Embryonic facial prominence (tissue), 1 donor: ENCODE measurements around the gene NPAS3.

Experiments
- DNase-seq: peaks from one replicate; pipeline ENCODE4 v3.0.0-alpha.2; 2016; ENCODE audit errors: extremely low spot score

Gene NPAS3

DNA sequence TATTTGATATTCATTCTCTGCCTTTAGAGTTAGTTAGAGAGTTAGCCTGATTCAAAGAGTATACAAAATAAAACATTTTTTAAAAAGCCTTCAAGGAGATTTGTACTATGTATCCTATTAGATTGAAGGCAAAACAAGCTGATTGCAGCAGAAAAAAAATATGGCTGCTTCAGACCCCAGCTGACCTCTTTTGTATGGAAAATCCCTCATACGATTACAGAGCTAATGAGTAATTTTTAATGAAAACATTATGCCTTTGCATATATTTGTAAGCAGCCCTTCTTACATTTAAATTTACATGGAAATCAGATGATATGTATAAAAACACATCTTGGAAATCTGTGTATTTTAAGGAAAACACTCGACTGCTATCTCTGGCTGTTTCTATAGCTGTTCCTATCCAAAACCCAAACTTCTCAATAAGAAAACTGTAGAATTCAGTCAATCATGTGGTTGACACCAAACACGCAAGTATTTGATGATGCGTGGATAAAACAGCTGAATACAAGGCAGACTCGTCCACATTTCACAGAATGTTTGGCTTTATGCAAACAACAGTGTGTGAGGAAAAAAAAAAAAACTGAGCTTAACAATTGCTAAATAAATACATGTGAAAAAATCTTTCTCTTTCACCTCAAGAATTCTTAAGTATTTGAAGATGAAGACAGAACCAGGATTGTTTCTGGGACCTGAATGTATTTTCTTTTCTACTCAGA, 736.9 kb downstream of the NPAS3 start:
- DNase-seq = no peak

DNA sequence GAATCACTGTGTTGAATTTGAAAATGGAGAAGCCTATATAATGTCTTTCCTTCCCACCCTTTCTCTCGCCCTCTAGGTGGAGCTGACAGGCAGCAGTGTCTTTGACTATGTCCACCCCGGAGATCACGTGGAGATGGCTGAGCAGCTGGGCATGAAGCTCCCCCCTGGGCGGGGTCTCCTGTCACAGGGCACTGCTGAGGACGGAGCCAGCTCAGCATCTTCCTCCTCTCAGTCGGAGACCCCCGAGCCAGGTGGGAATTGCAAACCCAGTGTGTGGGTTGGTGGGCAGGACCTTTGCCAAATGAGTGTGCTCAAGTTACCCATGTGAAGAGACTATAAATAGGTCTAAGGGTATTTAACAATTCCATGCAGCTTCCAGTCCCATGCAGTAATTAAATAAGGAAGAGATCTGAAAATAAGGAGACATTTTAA, 737.5 kb downstream of the NPAS3 start:
- DNase-seq = no peak

- DNase-seq = no peak
Measured at GRCh38 chr14:33676891-33677290, 738.2 kb downstream of the NPAS3 start.

DNA sequence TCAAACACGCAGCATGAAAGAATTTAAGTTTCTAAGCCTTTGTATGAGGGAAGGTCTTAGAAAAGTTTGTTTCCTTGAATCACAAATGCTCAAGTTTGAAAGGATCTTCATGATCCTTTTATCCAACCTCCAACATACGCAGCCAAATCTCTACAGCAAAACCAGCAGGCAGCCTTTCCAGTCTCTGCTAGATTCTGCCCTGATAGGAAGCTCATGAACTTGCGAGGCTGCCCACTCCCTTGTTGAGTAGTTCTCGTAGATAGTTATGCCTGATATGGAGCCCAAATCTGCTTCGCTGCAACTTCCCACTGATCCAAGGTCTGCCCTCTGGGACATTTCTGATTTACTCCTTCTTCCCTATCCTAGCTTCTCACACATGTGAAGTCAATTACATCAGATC, 739.3 kb downstream of the NPAS3 start:
- DNase-seq = no peak

DNA sequence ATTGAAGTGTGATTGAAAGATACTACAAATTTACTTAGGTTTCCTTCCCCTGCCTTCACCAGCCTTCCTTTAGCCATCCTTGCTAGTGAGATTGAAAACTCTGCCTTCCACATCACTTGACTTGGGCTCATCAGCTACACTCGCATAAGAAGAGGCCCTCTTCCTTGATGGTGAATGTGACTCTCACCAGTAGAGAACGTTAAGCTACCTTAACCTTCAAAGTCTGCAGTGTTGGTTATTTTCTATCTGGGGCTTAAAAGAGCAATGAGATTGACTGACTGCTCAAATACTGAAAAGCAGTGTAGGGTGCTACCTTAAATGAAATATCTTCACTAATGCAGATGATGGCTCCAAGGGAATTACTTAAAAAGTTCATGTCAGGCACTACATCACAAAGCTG, 740.3 kb downstream of the NPAS3 start:
- no peak for DNase-seq

GRCh38 chr14:33679461-33680225, 741.0 kb downstream of the NPAS3 start:
- no peak for DNase-seq

DNA sequence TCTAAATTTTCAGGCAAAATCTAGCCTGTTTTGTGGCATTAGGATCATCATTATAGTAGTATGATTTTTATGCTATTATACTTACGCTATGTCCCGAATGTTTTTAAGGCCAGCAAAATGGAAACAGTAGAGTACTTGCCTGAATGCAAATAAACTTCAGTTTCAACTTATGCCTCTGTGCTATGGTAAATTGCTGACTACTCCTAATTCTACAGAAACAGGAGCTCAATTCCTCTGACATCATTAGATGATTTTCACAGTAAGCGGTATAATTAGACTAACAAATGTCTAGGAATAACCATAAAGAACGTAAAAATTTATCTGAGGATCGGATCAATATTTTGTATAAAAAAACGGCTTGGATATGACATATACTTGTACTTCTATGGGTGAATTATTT, 742.2 kb downstream of the NPAS3 start:
- no peak for DNase-seq

GRCh38 chr14:33682760-33683159, 744.1 kb downstream of the NPAS3 start:
- DNase-seq = no peak

DNA sequence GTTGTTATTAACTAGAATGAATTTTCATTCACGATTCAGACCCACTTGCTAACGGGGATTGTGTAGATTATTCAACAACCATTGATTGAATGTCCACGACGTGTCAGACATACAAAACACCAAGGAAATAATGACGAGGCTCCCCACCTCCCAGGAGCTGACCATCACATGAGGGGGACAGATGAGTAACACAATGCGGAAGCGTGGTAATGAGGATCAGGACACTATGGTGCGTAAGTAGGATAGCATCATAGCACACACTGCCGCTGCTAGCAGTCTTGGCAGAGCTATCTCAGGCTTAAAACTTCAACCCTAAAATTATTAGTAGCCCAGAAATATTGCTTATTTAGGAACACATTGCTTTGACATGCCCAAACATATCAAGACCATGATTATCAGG, 746.3 kb downstream of the NPAS3 start:
- DNase-seq = no peak

DNA sequence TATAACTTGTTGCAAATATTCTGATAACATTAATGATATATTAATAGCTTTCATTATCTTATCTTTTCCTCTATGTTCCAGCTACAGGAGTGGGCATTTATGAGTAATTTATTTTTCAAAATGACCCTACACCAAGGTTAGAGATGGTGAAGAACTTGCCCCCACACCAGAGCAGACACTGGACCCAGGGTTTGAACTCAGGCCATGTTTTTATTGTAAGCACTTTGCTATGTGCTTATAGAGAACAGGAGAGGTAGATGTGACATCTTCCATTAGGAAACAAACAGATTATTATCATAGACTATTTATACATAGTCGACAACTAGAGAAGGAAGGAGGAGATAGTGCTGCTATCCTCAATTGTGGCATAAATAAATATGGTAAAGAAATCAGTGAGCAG, 747.0 kb downstream of the NPAS3 start:
- no peak for DNase-seq

DNA sequence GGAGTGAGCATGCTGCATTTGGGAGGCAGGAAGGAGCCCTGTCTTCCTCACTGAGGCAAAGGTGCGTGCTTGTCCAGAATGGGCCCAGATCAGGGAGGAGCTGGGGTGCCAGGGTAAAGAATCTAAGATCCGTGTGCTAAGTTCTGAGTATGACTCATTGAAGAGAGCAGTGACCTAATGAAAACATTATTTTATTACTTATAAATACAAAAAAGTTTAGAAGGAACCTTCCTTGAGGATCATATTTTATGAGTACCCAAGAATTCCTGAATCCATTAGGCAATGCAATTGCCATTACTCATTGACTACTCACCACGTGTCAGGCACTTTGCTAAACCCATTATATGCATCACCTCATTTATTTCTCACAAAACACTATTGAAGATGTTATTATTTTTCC, 747.5 kb downstream of the NPAS3 start:
- DNase-seq = no peak

- no peak for DNase-seq
Measured at GRCh38 chr14:33686856-33687255, 748.2 kb downstream of the NPAS3 start.

- no peak for DNase-seq
Measured at GRCh38 chr14:33689680-33690079, 751.0 kb downstream of the NPAS3 start.

GRCh38 chr14:33691907-33692306, 753.2 kb downstream of the NPAS3 start:
- no peak for DNase-seq

- DNase-seq = no peak
Measured at GRCh38 chr14:33692762-33693161, 754.1 kb downstream of the NPAS3 start.

DNA sequence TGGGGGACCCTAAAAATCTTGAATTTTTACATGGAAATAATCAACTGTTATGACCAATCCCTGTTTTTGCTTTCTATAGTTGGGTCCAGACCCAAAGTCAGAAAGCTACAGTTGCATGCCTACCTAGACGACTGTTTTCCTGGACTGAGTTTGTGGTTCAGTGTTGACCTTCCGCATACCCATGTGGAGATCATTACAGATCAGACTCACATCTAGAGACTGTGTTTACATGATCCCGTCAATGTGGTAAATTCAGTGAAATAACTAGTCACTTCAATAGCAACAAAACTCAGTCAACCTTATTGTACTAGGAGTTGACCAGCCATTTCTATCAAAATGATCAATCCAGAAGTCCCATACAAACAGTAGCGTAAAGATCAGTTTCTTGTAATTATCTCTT, 754.6 kb downstream of the NPAS3 start:
- DNase-seq = no peak

DNA sequence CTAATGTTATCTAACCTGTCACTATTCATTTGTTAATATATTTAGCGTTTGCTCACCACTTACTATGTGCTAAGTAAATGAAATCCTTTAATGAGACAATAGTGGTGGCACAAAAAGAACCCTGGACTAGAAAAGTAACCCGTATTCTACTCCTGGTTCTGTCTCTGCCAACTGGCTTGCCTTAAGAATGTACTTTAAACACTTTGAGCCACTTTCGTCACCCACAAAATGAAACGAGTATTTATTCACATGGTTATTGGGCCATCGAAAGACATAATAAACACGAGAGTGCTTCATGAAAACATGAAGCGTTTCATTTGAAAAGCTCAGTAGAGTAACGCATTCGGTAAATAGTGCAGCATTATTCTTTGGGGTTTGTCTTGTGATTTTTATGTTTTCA, 757.5 kb downstream of the NPAS3 start:
- no peak for DNase-seq

DNA sequence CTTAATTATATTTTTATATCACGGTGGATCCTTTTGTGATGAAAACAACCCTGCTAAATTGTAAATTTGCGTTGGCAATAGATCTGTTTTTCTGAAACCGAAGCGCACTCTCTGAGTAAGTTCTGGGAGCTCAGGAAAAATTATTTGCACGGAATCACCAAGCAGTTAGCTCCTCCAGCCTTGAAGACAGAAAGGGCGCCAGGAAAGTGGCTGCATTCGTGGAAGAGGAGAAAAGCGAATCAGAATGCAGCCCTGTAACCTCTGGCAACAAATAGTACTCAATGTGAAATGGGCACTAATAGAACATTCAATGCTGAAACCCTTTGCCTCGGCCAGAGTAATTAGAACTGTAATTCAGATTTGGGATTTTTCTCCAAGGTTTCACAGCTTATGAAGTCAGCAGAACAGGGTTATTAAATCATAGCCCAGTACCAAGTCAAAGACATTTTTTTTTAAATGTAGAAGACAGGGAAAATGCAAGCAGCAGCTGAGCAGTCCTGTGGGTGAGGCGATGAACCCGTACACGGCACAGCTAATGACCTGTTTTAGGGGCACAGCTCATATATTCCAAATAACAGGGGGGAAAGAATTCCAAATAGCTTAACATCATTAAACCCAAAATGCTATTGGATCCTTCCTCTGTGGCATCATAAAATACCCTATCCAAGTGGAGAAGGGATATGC, 760.8 kb downstream of the NPAS3 start:
- no peak for DNase-seq

DNA sequence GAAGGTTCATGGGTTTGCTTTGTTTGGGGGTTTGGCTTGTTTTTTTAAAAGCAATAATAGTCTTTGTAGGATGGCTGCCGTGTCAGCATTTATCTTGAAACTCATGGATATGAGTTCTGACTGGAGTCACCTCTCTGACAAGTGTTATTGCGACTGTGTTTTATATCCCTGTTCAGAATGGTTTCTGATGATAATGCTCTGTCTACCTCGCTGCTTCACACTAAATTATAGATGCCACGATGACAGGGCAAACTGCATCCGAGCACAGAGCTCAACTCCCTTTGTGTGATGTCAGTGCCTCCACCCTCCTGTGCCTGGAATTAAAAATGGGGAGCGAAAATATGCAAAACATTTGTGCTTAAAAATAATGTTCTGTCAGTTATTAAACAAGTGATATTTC, 761.4 kb downstream of the NPAS3 start:
- no peak for DNase-seq

DNA sequence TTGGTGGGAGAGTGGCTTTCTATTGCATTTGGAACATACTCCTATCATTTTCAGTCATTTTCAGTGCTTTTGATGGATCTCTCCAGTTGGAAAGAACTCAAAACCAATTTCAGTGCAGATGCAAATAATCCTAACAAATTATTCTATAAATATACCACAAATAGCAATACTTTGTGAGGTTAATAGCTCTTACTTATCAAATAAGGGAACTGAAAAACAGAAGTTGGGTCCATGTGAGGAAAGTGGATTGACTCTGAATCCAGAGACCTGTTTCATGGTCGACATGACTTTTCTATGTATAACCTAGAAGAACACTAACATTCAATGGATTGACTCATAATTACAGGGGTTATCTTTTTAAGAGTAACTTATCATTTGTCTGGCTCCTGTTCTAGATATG, 763.6 kb downstream of the NPAS3 start:
- DNase-seq = no peak

GRCh38 chr14:33704481-33704880, 765.8 kb downstream of the NPAS3 start:
- DNase-seq = no peak

DNA sequence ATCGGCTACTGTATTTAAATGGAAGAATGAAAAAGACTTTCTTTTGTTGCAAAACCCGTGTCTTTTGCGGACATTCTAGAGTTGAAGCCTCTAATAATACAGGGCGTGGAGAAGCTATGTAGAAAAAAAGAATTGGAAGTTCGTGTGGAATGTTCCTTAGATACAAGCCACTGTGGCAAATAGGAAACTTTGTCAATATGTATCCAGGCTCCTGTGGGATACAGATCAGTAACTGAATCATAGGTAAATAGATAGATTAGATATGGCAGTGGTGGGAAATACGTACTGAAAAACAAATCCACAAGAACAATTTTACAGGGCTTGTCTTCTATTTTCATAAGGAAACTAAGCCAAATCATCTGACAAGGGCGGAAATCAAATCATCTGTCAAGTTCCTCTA, 766.8 kb downstream of the NPAS3 start:
- no peak for DNase-seq

GRCh38 chr14:33707716-33708115, 769.0 kb downstream of the NPAS3 start:
- no peak for DNase-seq
